Stimulated activated CD8-positive, alpha-beta memory T cell treated with anti-CD3 and anti-CD28 coated beads, Interleukin-7, amount 100 ng/mL, for 24 hours (primary cell): ENCODE measurements around the gene SLC25A11.
"Not testable (repeated sequence)": the region's sequence is repeated elsewhere in the genome, so short reads cannot be mapped to it uniquely, and the experiment has no call there.

Experiments used
- DNase-seq: peaks from one replicate; pipeline ENCODE4 v3.0.0-alpha.2; 2020; ENCODE audit warnings: low read depth

The SLC25A11 gene

DNA sequence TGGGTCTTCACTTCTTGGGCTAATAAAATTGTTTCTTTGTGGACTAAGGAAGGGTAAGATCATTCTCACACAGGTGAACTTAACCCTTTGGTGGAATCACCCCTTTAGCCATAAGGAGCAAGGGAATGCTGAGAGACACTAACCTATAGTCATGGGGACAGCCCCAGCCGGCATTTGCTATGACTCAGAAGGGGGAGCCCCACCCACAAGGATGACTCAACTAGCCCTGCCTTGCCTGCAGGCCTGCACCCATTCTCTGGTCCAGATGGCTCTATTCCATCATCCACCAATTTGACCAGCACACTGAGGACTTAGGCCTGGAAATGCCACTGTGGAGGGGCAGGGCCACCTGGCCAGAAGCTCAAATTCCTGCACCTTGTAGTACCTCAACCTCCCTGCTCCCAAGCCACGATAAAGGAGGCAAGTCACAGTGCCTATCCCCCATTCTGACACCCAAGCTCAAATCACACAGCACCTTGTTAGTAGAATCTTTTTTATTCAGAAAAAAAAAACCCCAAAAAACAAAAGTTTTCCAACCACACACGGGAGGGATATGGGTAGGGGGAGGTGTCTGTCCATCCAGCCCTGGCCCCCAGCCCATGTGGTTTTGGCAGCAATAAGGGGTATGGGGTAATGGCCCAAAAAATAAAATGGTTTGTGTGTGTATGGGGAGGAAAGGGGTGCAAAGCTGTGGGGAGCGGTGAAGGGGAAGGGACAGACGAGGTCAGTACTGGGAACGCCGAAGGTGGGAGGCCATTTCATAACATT is 5.5 kb upstream of the SLC25A11 start:
- DNase-seq = peak; percentile 68

DNA sequence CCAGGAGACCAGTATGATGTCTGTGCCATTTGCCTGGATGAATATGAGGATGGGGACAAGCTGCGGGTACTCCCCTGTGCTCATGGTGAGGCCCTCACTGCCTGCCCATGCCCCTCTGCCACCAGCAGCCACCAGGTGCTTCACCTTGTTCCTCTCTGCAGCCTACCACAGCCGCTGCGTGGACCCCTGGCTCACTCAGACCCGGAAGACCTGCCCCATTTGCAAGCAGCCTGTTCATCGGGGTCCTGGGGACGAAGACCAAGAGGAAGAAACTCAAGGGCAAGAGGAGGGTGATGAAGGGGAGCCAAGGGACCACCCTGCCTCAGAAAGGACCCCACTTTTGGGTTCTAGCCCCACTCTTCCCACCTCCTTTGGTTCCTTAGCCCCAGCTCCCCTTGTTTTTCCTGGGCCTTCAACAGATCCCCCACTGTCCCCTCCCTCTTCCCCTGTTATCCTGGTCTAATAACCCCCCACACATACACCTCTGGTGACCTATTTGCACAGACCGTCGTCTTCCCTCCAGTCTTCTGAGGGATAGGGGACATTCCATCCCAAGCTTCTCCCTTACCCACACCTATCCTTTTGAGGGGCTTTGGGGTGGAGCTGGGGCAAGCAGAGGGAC is 4.8 kb upstream of the SLC25A11 start:
- DNase-seq = no peak

DNA sequence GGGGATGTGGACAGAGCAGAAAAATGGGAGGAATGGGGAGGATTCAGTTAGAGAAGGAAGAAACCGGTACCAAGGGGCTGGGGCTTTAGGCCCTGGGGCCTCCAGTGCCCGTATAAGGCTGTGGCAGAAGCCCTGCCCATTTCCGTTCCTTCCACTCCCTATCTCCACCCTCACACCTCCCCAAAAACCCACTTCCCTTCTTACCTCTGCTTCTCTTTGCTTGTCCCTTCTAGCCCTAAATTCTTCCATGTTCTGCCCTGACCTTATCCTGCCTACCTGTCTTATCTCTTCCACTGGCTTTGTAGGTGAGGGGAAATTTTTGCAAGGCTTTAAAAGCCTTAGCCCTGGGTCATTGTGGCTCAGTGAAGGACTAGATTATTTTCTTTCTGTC is 4.3 kb upstream of the SLC25A11 start:
- DNase-seq = no peak

DNA sequence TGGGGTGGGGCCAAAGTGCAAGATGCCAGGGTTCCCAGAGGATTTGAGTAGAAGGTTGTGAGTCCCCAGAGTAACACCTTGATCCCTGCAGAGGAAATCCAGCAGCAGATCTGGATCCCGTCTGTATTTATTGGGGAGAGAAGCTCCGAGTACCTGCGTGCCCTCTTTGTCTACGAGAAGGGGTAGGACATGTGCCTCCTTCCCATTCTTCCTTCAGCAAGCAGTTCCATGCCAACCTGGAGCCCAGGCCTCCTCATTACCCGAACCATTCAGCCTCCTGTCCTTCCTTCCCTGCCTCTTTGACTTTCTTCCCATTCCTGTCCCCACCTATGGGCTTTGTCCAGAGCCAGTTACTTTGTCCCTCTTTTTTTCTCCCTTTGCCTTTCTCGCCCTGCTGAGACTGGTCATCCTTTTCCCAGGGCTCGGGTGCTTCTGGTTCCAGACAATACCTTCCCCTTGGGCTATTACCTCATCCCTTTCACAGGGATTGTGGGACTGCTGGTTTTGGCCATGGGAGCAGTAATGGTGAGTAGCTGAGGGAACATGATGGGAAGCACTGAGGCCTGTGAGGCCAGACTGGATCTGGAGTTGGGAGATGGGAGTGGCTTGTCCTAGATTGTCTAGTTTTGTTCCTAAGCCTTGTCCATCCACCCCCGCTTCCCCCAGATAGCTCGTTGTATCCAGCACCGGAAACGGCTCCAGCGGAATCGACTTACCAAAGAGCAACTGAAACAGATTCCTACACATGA is 3.1 kb upstream of the SLC25A11 start:
- no peak for DNase-seq

DNA sequence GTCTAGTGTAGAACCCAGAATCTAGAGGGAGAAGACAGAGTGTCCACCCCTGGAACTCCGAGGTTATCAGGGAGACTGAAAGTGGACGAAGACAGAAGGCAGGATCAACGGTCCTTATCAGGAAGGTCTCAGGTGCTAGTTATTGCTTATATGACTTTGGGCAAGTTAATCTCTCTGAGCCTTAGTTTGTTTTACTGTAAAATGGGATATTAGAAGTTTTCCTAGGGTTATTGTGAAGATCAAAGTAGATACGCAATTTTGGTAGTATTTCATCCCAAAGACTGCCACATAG is 1.4 kb upstream of the SLC25A11 start:
- no peak for DNase-seq

DNA sequence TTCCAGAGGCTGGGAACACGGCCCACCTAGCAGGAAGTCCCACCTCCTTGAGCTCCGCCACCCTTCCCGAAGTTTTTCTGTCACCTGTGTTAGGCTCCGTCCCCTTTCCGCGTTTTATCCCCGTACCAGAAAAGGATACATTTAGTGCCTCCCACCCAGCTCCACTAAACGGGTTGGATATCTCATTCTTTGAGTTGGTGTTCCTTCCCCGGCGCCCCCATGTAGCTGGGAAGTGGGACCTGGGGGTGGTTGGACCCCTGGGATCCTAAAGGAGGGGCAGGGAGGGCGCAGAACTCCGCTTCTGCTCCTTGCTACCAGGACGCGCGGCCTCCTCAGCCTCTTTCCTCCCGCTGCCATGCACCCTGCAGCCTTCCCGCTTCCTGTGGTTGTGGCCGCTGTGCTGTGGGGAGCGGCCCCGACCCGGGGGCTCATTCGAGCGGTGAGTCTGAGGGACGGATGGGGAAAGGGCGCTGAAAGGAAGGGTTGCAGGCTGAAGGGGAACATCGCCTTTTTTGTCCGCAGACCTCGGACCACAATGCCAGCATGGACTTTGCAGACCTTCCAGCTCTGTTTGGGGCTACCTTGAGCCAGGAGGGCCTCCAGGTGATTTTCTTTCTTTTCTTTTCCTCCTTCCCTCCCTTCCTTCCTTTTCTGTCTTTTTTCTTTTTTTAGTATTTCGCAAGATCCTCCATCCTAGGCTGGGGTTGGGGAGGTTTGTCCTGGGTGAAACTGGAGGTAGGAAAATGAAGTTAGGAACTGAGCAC is 891 bp upstream of the SLC25A11 start:
- DNase-seq = no peak

DNA sequence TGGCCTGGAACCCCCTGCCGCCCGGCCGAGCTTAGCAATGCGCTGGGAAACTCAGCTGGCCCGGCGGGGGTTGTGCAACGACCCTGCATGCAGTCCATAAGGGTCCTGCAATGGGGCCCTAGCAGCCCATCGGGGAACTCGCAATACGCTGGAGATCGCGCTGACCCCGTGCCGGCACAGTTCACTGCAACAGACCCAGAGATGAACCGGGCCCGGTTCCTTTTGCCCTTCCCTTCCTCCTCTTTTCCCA is 375 bp downstream of the SLC25A11 start:
- DNase-seq = no peak

DNA sequence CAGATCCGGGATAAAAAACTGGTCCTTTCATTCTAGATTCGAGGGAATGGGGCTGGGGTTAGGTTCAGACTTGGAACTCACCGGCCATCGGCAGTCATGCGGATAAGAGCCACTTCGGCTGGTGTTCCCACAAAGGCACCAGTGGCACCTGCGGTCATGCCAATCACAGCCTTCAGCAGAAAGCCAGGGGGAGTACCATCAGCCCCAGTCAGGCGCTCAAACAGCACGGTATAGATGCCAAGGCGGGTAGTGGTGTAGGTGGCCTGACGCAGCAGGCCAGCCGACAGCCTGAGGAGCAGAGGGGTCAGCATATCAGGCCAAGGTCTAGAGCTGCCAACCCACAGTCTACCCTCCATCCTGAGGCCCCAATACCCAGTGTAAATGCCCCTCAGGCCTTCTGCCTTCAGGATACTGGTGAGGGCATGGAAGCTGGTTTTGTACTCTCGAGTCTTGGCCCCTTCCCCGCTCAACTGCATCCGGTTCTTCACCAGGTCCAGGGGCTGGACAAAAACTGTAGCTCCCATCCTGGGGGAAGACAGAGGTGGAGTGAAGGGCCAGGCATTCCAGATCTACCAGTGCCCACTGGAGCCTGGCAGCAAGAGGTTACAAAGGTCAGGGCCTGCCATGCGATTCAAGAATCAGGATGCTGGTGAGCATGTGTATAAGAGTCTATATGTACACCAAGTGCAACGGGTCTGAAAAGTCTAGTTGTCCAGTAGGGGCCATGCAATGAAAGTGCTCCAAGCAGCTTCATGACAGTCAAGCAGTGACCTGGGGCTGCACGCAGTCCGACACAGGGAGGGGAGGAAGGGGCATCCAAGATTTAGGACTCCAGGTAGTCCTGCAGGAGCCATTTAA is 929 bp downstream of the SLC25A11 start:
- DNase-seq = no peak

DNA sequence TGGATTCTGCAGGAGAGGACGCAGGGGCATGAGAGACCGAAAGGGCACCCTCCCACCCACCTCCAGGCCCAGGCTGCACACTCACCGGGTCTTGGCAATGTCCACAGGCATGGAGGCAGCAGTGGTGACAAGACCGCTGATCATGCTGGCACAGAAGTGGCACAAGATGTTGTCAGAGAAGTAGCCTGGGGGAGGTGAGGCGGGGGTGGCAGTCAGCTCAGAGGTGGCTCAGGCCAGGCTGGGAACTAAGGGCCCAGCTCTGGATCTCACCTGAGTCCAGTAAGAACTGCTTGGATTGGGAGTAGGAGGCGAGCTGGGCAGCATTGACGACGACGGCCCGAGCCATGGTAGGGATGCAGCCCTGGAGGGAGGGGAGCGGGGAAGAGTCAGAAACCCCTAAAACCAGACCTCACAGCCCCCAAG is 1.8 kb downstream of the SLC25A11 start:
- no peak for DNase-seq

DNA sequence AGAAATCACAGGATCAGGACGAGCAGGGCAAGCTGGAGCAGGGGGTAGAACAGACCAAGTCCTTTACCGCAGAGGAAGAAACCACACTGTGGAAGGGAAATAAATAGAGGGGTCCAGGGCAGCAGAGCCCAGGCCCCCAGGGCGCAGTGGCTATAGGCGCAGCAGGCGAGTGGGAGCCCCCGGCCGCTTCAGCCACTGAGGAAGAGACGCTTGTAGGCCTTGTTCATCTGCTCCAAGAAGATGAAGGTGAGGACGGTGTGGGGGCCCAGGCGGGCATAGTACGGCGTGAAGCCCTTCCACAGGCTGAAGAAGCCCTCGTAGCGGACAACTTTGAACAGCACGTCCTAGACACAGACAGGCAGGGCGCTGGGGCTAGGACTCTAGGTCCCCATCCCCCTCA is 2.3 kb downstream of the SLC25A11 start:
- no peak for DNase-seq

DNA sequence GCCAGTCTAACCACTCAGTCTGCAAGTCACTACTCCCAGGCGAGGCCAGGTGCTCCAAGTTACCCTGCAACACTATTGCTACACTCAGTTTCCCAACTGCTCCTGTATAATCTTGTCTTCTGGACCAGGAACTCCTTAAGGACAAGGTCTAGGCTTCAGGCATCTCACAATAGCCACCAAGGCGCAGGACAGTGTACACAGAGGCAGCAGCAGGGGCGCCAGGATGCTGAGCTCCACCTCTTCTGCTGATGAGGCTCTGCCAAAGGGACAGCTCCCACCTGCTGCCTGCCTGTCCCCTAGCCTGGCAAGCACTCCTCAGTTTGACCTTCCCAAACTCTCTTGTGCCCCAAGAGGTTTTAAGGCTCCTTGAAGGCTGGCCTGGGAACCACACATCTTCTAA is 3.4 kb downstream of the SLC25A11 start:
- DNase-seq = no peak

DNA sequence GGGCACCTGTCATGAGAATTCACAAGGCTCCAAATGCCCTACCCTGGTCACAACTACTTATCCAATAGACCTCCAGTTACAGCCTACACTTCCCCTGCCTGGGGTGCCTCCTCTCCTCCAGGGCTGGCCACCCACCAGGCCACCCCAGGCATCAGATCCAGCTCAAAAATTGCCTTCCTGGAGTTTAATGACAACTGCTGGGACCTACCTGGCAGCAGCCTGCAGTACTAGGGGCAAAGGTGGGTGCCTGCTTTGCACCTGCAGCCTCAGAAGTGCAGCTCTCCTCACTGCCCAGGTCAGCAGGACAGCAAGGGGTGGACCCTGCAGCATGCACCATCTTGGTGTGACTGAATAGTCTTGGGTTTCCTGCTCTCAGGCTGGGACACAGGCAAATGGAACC is 4.2 kb downstream of the SLC25A11 start:
- DNase-seq = no peak

DNA sequence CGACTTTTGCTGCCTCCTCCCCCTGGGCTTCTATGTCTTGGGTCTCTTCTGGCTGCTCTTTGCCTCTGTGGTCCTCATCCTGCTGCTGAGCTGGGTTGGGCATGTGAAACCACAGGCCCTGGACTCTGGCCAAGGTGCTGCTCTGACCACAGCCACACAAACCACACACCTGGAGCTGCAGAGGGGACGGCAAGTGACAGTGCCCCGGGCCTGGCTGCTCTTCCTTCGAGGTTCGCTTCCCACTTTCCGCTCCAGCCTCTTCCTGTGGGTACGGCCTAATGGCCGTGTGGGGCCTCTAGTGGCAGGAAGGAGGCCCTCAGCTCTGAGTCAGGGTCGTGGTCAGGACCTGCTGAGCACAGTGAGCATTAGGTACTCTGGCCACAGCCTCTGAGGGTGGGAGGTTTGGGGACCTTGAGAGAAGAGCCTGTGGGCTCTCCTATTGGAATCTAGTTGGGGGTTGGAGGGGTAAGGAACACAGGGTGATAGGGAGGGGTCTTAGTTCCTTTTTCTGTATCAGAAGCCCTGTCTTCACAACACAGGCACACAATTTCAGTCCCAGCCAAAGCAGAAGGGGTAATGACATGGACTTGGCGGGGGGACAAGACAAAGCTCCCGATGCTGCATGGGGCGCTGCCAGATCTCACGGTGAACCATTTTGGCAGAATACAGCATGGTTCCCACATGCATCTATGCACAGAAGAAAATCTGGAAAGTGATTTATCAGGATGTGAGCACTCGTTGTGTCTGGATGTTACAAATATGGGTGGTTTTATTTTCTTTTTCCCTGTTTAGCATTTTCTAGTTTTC is 5.5 kb downstream of the SLC25A11 start:
- DNase-seq = no peak

DNA sequence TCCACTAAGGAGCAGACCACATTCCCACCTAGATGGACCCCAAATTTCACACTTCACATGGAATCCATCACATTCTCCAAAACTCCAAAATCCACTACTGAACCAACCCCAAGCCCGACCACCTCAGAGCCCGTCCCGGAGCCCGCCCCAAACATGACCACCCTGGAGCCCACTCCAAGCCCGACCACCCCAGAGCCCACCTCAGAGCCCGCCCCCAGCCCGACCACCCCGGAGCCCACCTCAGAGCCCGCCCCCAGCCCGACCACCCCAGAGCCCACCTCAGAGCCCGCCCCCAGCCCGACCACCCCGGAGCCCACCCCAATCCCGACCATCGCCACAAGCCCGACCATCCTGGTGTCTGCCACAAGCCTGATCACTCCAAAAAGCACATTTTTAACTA is 6.2 kb downstream of the SLC25A11 start:
- no peak for DNase-seq

DNA sequence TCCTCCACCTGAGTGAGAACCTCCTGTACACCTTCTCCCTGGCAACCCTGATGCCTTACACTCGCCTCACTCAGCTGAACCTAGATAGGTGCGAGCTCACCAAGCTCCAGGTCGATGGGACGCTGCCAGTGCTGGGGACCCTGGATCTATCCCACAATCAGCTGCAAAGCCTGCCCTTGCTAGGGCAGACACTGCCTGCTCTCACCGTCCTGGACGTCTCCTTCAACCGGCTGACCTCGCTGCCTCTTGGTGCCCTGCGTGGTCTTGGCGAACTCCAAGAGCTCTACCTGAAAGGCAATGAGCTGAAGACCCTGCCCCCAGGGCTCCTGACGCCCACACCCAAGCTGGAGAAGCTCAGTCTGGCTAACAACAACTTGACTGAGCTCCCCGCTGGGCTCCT is 7.1 kb downstream of the SLC25A11 start:
- no peak for DNase-seq

DNA sequence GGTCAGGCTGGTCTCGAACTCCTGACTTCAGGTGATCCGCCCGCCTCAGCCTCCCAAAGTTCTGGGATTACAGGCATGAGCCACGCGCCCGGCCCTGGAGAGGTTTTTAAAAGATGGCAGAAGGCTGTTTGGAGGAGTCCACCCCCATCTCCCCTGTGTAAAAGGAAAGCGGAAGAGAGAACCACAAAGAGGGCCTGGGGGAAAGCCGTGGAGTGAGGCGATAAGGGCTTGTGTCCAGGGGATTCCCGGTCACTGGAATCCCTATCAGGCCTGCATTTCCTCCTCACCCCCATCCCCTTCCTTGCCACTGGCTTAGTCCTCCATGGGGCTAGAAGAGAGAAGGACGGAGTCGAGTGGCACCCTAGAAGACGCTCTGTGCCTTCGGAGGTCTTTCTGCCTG is 7.9 kb downstream of the SLC25A11 start, which contains the start of gene GP1BA:
Gene GP1BA, plus strand, starts transcription at position 315 of the 400 bp plus-strand sequence. CDS start 328 bp downstream, outside the sequence.
- no peak for DNase-seq

DNA sequence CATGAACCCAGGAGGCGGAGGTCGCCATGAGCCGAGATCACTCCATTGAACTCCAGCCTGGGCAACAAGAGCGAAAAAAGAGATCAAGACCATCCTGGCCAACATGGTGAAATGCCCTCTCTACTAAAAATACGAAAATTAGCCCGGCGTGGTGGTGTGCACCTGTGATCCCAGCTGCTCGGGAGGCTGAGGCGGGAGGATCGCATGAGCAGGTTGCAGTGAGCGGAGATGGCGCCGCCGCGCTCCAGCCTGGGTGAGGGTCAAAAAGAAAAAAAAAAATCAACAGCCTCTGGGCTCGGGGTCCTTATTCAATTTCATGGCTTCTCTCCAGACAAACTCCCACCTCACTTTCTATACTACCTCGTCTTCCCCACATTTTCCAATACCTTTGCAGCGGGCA is 11.0 kb downstream of the SLC25A11 start:
- DNase-seq = no peak

DNA sequence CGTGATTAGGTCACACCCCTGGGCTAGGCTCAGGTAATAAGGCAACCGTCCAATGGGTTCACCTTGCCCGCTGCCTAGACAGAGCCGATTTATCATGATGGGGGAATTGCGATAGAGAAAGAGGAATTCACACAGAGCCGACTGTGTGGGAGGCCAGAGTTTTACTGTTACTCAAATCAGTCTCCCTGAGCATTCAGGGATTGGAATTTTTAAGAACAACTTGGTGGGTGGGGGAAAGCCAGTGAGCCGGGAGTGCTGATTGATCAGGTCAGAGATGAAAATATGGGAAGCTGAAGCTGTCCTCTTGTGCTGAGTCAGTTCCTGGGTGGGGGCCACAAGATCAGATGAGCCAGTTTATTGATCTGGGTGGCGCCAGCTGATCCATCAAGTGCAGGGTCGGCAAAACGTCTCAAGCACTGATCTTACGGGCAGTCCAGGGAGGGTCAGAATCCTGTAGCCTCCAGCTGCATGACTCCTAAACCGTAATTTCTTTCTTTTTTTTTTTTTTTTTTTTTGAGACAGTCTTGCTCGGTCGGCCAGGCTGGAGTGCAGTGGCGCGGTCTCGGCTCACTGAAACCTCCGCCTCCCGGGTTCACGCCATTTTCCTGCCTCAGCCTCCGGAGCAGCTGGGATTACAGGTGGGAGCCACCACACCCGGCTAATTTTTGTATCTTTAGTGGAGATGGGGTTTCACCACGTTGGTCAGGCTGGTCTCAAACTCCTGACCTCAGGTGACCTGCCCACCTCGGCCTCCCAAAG is 13.1 kb downstream of the SLC25A11 start:
- not testable (repeated sequence) for DNase-seq

DNA sequence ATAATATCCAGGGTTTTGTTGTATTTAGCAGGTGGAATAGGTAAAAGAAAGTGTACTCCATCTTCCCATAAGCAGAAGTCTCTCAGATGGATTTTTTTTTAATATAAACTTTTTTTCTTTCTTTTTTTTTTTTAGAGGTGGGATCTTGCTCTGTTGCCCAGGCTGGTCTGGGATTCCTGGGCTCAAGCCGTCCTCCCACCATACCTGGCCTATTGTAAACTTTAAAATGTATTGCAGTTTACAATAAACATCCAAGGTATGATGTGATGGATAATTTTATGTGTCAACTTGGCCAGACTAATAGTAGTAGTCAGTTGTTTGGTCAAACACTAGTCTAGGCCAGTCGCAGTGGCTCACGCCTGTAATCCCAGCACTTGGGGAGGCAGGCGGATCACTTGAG is 18.5 kb downstream of the SLC25A11 start:
- DNase-seq = no peak

DNA sequence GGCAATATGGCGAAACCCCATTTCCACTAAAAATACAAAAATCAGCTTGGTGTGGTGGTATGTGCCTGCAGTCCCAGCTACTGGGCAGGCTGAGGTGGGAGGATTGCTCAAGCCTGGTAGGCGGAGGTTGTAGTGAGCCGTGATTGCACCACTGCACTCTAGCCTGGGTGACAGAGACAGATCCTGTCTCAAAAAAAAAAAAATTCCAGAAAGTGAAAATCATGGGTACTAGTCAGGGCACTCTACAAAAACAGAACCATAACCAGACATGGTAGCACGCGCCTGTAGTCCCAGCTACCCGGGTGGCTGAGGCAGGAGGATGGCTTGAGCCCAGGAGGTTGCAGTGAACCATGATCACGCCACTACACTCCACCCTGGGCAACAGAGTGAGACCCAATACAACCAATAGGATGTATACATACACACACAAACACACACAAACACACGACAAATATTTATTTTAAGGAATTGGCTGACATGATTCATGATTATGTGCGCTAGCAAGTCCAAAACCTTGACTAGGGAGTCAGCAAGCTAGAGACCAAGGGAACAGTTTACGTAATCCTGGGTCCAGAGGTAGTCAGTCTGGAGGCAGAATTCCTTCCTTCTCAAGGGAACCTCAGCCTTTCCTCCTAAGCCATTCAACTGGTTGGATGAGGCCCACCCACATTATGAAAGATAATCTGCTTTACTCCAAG is 19.3 kb downstream of the SLC25A11 start:
- DNase-seq = no peak
